ENCODE data around the gene WNT3. TPM values are rescaled to one million over a fixed set of nuclear protein-coding genes. Genes with fewer than 3 reads are reported as not detected.

The WNT3 gene
- polyA plus RNA-seq, 2 of the 4 experiments (the other 2 are of a cell fraction), result 8.3 to 10.8 TPM

- H3K27ac ChIP-seq, result no peak overlapping the region
- no peak overlapping the region for H3K4me3 ChIP-seq
- H3K9me3 ChIP-seq, result no peaks in the 10 kb centered on the region
- FAIRE-seq (no peak), DNase-seq (ENCODE audit: low read depth in 1 of 2, low spot score in 1 of 2) (no peak), ATAC-seq (no peak)
- no peak overlapping the region for H3K4me2 ChIP-seq
- TF ChIP-seq POLR2A (IDR thresholded peaks at IDR 0.05; ENCODE audit: low read length) (no peak), CEBPB (IDR thresholded peaks at IDR 0.05) (no peak), TFCP2L1 (CRISPR knock-in tag; IDR thresholded peaks at IDR 0.05) (no peak), EHF (CRISPR knock-in tag; IDR thresholded peaks at IDR 0.05) (no peak), CHD2 (IDR thresholded peaks at IDR 0.05; ENCODE audit: low read length, partially characterized antibody) (no peak), NFE2L2 (conservative IDR thresholded peaks at IDR 0.05; ENCODE audit: low read length) (no peak), ZC3H11A (IDR thresholded peaks at IDR 0.05) (no peak), EHMT2 (IDR thresholded peaks at IDR 0.05; ENCODE audit: low read depth) (no peak), SMC3 (IDR thresholded peaks at IDR 0.05) (no peak), FOSL2 (IDR thresholded peaks at IDR 0.05) (no peak), FOSL2 (CRISPR knock-in tag; IDR thresholded peaks at IDR 0.05) (no peak), SREBF2 (IDR thresholded peaks at IDR 0.05) (no peak), MYC (IDR thresholded peaks at IDR 0.05; ENCODE audit: borderline replicate concordance, low read length) (no peak), ESRRA (IDR thresholded peaks at IDR 0.05; ENCODE audit: borderline replicate concordance, low read length) (no peak), KDM5A (IDR thresholded peaks at IDR 0.05) (no peak), RNF2 (IDR thresholded peaks at IDR 0.05; ENCODE audit: borderline replicate concordance, low read depth) (no peak), FOXS1 (CRISPR knock-in tag; IDR thresholded peaks at IDR 0.05) (no peak), MAZ (IDR thresholded peaks at IDR 0.05; ENCODE audit: borderline replicate concordance, low read depth, low read length) (no peak)
- TF ChIP-seq, protein P1, sequence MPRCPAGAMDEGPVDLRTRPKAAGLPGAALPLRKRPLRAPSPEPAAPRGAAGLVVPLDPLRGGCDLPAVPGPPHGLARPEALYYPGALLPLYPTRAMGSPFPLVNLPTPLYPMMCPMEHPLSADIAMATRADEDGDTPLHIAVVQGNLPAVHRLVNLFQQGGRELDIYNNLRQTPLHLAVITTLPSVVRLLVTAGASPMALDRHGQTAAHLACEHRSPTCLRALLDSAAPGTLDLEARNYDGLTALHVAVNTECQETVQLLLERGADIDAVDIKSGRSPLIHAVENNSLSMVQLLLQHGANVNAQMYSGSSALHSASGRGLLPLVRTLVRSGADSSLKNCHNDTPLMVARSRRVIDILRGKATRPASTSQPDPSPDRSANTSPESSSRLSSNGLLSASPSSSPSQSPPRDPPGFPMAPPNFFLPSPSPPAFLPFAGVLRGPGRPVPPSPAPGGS (IDR thresholded peaks at IDR 0.05), result no peak
- TF ChIP-seq, protein P2, sequence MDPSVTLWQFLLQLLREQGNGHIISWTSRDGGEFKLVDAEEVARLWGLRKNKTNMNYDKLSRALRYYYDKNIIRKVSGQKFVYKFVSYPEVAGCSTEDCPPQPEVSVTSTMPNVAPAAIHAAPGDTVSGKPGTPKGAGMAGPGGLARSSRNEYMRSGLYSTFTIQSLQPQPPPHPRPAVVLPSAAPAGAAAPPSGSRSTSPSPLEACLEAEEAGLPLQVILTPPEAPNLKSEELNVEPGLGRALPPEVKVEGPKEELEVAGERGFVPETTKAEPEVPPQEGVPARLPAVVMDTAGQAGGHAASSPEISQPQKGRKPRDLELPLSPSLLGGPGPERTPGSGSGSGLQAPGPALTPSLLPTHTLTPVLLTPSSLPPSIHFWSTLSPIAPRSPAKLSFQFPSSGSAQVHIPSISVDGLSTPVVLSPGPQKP (IDR thresholded peaks at IDR 0.05; ENCODE audit: low read depth, low read length), result no peak
- TF ChIP-seq, protein P3, sequence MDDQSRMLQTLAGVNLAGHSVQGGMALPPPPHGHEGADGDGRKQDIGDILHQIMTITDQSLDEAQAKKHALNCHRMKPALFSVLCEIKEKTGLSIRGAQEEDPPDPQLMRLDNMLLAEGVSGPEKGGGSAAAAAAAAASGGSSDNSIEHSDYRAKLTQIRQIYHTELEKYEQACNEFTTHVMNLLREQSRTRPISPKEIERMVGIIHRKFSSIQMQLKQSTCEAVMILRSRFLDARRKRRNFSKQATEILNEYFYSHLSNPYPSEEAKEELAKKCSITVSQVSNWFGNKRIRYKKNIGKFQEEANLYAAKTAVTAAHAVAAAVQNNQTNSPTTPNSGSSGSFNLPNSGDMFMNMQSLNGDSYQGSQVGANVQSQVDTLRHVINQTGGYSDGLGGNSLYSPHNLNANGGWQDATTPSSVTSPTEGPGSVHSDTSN (IDR thresholded peaks at IDR 0.05), result no peak
- CTCF ChIA-PET, result interaction anchor here (1.0 to 1.3 kb wide), 5 partner anchors 11 to 62 kb away, joined by 3 to 6 read pairs (median 3); no protein-coding TSS in a partner anchor
- POLR2A ChIA-PET, result no interaction called here
- WGBS (ENCODE audit: missing lambda C conversion rate), result 65% methylated on average over 5 of the region's 5 CpGs
- no peaks in the 10 kb centered on the region for H3K4me1 ChIP-seq
These were observed 98.1 kb downstream of the WNT3 start for GRCh38 chr17:46720408-46720807.

DNA sequence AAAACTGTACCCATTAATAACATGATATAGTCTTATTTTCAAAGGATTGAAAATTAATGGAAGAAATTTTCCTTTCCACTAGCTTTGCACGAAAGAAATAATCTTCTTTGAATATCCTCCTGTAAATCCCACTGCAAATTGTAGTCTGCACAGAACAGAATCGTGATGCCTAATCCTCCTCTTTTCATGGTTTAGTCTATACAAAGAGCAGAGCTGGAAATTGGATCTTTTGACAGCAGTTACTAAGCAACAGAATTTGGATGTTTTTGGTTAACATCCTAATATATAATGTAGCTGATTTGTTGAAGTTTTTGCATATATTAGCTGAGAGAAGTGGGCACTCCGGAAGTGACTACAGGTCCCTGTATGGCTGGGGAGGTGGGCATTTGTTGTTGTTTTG lies 98.6 kb downstream of the WNT3 start:
- DNase-seq (ENCODE audit: low read depth in 1 of 2, low spot score in 1 of 2) (no peak), ATAC-seq (no peak), FAIRE-seq (no peak)
- 85% methylated on average over 3 of the region's 3 CpGs for WGBS (ENCODE audit: missing lambda C conversion rate)
- CTCF ChIA-PET, result interaction anchor here (1.2 to 1.3 kb wide), 2 partner anchors 10 to 63 kb away, joined by 3 to 6 read pairs; no protein-coding TSS in a partner anchor
- no peak overlapping the region for H3K4me3 ChIP-seq
- no peak for TF ChIP-seq ZC3H11A (IDR thresholded peaks at IDR 0.05)
- TF ChIP-seq MYC (IDR thresholded peaks at IDR 0.05; ENCODE audit: borderline replicate concordance, low read length), result no peak
- TF ChIP-seq RFX5 (IDR thresholded peaks at IDR 0.05), result no peak
- TF ChIP-seq HDAC2 (IDR thresholded peaks at IDR 0.05), result no peak
- no peak for TF ChIP-seq FOSL2 (IDR thresholded peaks at IDR 0.05)
- TF ChIP-seq FOSL2 (CRISPR knock-in tag; IDR thresholded peaks at IDR 0.05), result no peak
- TF ChIP-seq RCOR1 (IDR thresholded peaks at IDR 0.05; ENCODE audit: low read depth, low read length), result no peak
- no peak for TF ChIP-seq HOXB13 (CRISPR knock-in tag; IDR thresholded peaks at IDR 0.05; ENCODE audit: low read depth)
- TF ChIP-seq HMGXB4 (CRISPR knock-in tag; IDR thresholded peaks at IDR 0.05; ENCODE audit: borderline replicate concordance), result no peak
- no peak for TF ChIP-seq NFE2L2 (conservative IDR thresholded peaks at IDR 0.05; ENCODE audit: low read length)
- TF ChIP-seq NPAS2 (CRISPR knock-in tag; IDR thresholded peaks at IDR 0.05; ENCODE audit: borderline replicate concordance), result no peak
- TF ChIP-seq, protein P4, sequence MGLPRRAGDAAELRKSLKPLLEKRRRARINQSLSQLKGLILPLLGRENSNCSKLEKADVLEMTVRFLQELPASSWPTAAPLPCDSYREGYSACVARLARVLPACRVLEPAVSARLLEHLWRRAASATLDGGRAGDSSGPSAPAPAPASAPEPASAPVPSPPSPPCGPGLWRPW (IDR thresholded peaks at IDR 0.05), result no peak
- no peak for TF ChIP-seq EHF (CRISPR knock-in tag; IDR thresholded peaks at IDR 0.05)
- TF ChIP-seq CEBPB (IDR thresholded peaks at IDR 0.05), result no peak
- TF ChIP-seq, protein P5, sequence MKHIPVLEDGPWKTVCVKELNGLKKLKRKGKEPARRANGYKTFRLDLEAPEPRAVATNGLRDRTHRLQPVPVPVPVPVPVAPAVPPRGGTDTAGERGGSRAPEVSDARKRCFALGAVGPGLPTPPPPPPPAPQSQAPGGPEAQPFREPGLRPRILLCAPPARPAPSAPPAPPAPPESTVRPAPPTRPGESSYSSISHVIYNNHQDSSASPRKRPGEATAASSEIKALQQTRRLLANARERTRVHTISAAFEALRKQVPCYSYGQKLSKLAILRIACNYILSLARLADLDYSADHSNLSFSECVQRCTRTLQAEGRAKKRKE (CRISPR knock-in tag; IDR thresholded peaks at IDR 0.05; ENCODE audit: low read depth), result no peak
- H3K4me2 ChIP-seq, result no peak overlapping the region
- no peak overlapping the region for H3K27ac ChIP-seq
- POLR2A ChIA-PET, result no interaction called here
- no peaks in the 10 kb centered on the region for H3K4me1 ChIP-seq
- no peaks in the 10 kb centered on the region for H3K9me3 ChIP-seq

Data from A549 (cell line).